Measurements from ENCODE around the gene DALRD3. TPM values are rescaled to one million over a fixed set of nuclear protein-coding genes. Genes with fewer than 3 reads are reported as not detected.
A peak's percentile ranks its signal among the peaks of the same experiment; 100 is the strongest.
"Not testable (repeated sequence)": the region's sequence is repeated elsewhere in the genome, so short reads cannot be mapped to it uniquely, and the experiment has no call there.

DALRD3 gene
- total RNA-seq, 1 donor from 2014 or later: 30.6 TPM

- DNase-seq (ENCODE audit: low read depth in 2 of 2): peak; percentile 96 to 97
Observed at GRCh38 chr3:49021813-49022687, 3.7 kb upstream of the DALRD3 start, which contains the start of gene NDUFAF3. Gene NDUFAF3 (plus strand): TSS chr3:49022121. CDS start chr3:49022145, 24 bp downstream.

- peak; percentile 96 to 97 for DNase-seq (ENCODE audit: low read depth in 2 of 2)
Observed at GRCh38 chr3:49021213-49021812, 2.9 kb upstream of the DALRD3 start.

- DNase-seq (ENCODE audit: low read depth in 2 of 2): peak; percentile 27 to 54
Observed at GRCh38 chr3:49020330-49021212, 2.2 kb upstream of the DALRD3 start.

- no peak for DNase-seq (ENCODE audit: low read depth in 2 of 2)
Observed at GRCh38 chr3:49019941-49020329, 1.6 kb upstream of the DALRD3 start.

- no peak for DNase-seq (ENCODE audit: low read depth in 2 of 2)
Observed at GRCh38 chr3:49018707-49019006, 277 bp upstream of the DALRD3 start.

- DNase-seq (ENCODE audit: low read depth in 2 of 2): no peak
Observed at GRCh38 chr3:49017229-49017970, 980 bp downstream of the DALRD3 start.

GRCh38 chr3:49016414-49017228 is 1.8 kb downstream of the DALRD3 start:
- DNase-seq (ENCODE audit: low read depth in 2 of 2): no peak

- DNase-seq (ENCODE audit: low read depth in 2 of 2): no peak
Observed at GRCh38 chr3:49015765-49016164, 2.6 kb downstream of the DALRD3 start.

GRCh38 chr3:49015072-49015471 is 3.3 kb downstream of the DALRD3 start:
- DNase-seq (ENCODE audit: low read depth in 2 of 2): no peak

- peak; percentile 52 to 66 for DNase-seq (ENCODE audit: low read depth in 2 of 2)
Observed at GRCh38 chr3:49013738-49014660, 4.4 kb downstream of the DALRD3 start.

GRCh38 chr3:49013113-49013737 is 5.2 kb downstream of the DALRD3 start:
- no peak for DNase-seq (ENCODE audit: low read depth in 2 of 2)

GRCh38 chr3:49012441-49013017 is 5.9 kb downstream of the DALRD3 start:
- DNase-seq (ENCODE audit: low read depth in 2 of 2): no peak

GRCh38 chr3:49009396-49009795 is 9.0 kb downstream of the DALRD3 start:
- no peak for DNase-seq (ENCODE audit: low read depth in 2 of 2)

- DNase-seq (ENCODE audit: low read depth in 2 of 2): not testable (repeated sequence)
Observed at GRCh38 chr3:49008627-49009026, 9.8 kb downstream of the DALRD3 start.

GRCh38 chr3:49007771-49008528 is 10.4 kb downstream of the DALRD3 start:
- peak; percentile 58 to 84 for DNase-seq (ENCODE audit: low read depth in 2 of 2)

GRCh38 chr3:49007068-49007770 is 11.2 kb downstream of the DALRD3 start, which contains the start of gene WDR6:
Gene WDR6 (plus strand): TSS chr3:49007391. CDS start chr3:49007432, 41 bp downstream.
- peak; percentile 97 to 98 for DNase-seq (ENCODE audit: low read depth in 2 of 2)
